Adrenal gland (tissue), 12 donors: ENCODE measurements around the gene PDE10A. TPM values are rescaled to one million over a fixed set of nuclear protein-coding genes. Genes with fewer than 3 reads are reported as not detected.

Experiments used
- DNase-seq, 7 donors: peaks; one replicate each; pipeline ENCODE4 v3.0.0-alpha.2; 2019 to 2020
- H3K27ac ChIP-seq, 5 donors: fragments of 200-600 bp; sonication (generic) in 4 of 5; 1 replicate in 3 of 5; 2 replicates in 2 of 5; pipeline versions ENCODE4 v1.5.1 to v1.8.0; 2016 to 2020; ENCODE audit warnings: mild to moderate bottlenecking in 1 of 5
- H3K27me3 ChIP-seq: fragments of 200-600 bp; 2 replicates; pipeline ENCODE4 v1.8.0; 2021
- H3K36me3 ChIP-seq, 2 donors: fragments of 200-600 bp; replicated peaks in 1 of 2; 1 replicate in 1 of 2; 2 replicates in 1 of 2; pipeline versions ENCODE4 v1.5.1 to v1.8.0; 2018 to 2022
- H3K4me1 ChIP-seq, 2 donors: fragments of 200-600 bp; replicated peaks in 1 of 2; 1 replicate in 1 of 2; 2 replicates in 1 of 2; pipeline versions ENCODE4 v1.5.1 to v1.8.0; 2018 to 2021
- H3K4me3 ChIP-seq, 4 donors: fragments of 200-600 bp; sonication (generic) in 3 of 4; one replicate each; pipeline ENCODE4 v1.5.1; 2016 to 2018
- H3K9me3 ChIP-seq, 3 donors: fragments of 200-600 bp; sonication (generic) in 1 of 3; replicated peaks in 1 of 3; 1 replicate in 2 of 3; 2 replicates in 1 of 3; pipeline versions ENCODE4 v1.5.1 to v1.8.0; 2016 to 2021
- POLR2A ChIP-seq, 2 donors: fragments of 450-650 bp; IDR thresholded peaks; one replicate each; pipeline ENCODE4 v1.6.1; 2017; ENCODE audit warnings: antibody characterized with exemption in 2 of 2, mild to moderate bottlenecking in 2 of 2, moderate library complexity in 1 of 2
- WGBS, 4 donors: extraction: QIAGEN DNeasy Blood & Tissue Kit in 2 of 4; methylation state at CpG; one replicate each; pipeline versions ENCODE4 v1.1.5 to v1.1.7; 2013 to 2017; 5-methylcytosine and 5-hydroxymethylcytosine counted together
- intact Hi-C, 2 donors: fragments of 100-400 bp; cut with DNase I; formaldehyde crosslinking; loops; one replicate each; pipeline versions ENCODE4 v1.14.1 to v1.15.0; 2022 to 2023
- polyA plus RNA-seq, 3 donors: library from polyadenylated mRNA; stranded (reverse); fragments of 200-250 nt in 2 of 3; fragments of 350-450 nt in 1 of 3; fragmentation: Illumina TruSeq in 1 of 3; extraction: RNeasy Lipid Tissue Mini Kit (QIAGEN cat#74804) in 1 of 3; gene quantifications; one replicate each; pipeline ENCODE4 v1.2.3, GENCODE V29; 2013 to 2014
- total RNA-seq, 9 donors: library from RNA; depleted of rRNA in 4 of 9; stranded (reverse); fragments of >200 nt in 4 of 9; fragments of 120-200 nt in 1 of 9; fragmentation: NEBNext Ultra II Directional in 1 of 9; extraction: Animal tissue kit (Norgen Biotek cat#: 25700) in 1 of 9; gene quantifications; one replicate each; pipeline versions ENCODE4 v1.1.0 to v1.2.4, GENCODE V29; 2013 to 2023
- TF ChIP-seq, protein P1 (sequence below), 6 experiments: fragments of 450-650 bp in 4 of 6; fragments of 200-600 bp in 2 of 6; sonication (generic) in 1 of 6; IDR thresholded peaks; 1 replicate in 5 of 6; 2 replicates in 1 of 6; pipeline versions ENCODE4 v1.5.1 to v1.8.0; 2016 to 2021; ENCODE audit warnings: antibody characterized with exemption in 6 of 6, mild to moderate bottlenecking in 2 of 6, moderate library complexity in 1 of 6
- donor health status: healthy with polysubstance abuse.
- donor health status: Bipolar disorder and iron deficiency.
- donor health status: DM: yes; HTN: yes; CAD: no.
- donor health status: DM: no; HTN: no; CAD: no.
- donor health status: DM: no; HTN: no; CAD: no.
- donor health status: DM: yes; HTN: yes; CAD: no.

PDE10A gene
- total and polyA plus RNA-seq, 12 donors, result 4.0 to 199 (median 27.8) TPM

DNA sequence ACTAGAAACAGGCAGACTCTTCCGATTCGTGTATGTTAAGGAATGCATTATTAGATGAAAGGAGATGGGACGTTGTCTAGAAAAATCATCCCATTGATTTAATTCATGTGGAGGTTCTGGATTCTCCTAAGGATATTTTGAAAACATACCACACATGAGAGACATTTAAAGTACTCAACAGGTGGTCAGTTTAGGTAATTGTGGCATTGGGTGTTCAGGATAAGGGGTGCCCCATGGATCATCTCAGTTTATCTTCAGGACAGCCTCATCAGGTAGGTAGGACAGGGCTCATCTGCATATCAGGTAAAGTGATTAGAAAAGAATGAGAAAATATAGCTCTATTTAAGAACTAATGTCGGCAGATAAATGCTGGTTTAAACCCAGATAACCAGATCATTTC, 15.9 kb upstream of the PDE10A start:
- WGBS, 4 donors, result 80 to 89% (median 85%) methylated on average over 4 of the region's 4 CpGs
- TF ChIP-seq, protein P1, sequence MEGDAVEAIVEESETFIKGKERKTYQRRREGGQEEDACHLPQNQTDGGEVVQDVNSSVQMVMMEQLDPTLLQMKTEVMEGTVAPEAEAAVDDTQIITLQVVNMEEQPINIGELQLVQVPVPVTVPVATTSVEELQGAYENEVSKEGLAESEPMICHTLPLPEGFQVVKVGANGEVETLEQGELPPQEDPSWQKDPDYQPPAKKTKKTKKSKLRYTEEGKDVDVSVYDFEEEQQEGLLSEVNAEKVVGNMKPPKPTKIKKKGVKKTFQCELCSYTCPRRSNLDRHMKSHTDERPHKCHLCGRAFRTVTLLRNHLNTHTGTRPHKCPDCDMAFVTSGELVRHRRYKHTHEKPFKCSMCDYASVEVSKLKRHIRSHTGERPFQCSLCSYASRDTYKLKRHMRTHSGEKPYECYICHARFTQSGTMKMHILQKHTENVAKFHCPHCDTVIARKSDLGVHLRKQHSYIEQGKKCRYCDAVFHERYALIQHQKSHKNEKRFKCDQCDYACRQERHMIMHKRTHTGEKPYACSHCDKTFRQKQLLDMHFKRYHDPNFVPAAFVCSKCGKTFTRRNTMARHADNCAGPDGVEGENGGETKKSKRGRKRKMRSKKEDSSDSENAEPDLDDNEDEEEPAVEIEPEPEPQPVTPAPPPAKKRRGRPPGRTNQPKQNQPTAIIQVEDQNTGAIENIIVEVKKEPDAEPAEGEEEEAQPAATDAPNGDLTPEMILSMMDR (IDR thresholded peaks at IDR 0.05), result no peak
- intact Hi-C loops, result no loop called here

DNA sequence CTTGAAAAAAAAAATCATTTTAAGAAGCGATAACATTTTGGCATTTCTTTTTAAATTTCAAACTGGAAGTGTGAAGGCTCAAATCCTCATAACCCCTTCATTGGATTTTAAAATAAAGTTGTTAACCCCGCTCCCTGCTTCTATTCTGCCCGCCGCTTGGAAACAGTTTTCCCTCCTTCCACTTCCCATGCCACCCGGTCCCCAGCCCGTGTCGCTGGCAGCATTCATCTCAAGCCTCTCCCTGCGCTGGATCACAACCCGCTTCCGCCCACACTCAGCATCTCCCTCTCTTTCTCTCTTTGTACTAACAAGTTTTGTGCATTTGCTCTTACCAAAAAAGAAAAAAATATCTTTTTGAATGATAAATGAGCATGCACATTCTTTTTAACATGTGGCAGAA, 15.4 kb upstream of the PDE10A start:
- intact Hi-C loops, result no loop called here
- H3K9me3 ChIP-seq, result no peaks in the 10 kb centered on the region
- no peaks in the 10 kb centered on the region for H3K27me3 ChIP-seq
- 88 to 96% (median 91%) methylated on average over 10 of the region's 10 CpGs for WGBS, 4 donors
- TF ChIP-seq, protein P1 (IDR thresholded peaks at IDR 0.05), result no peak
- no peak for TF ChIP-seq POLR2A (IDR thresholded peaks at IDR 0.05)
- H3K36me3 ChIP-seq, result no peaks in the 10 kb centered on the region
- H3K4me1 ChIP-seq, result no peaks in the 10 kb centered on the region
- no peak overlapping the region for H3K27ac ChIP-seq
- no peak for DNase-seq
- no peak overlapping the region for H3K4me3 ChIP-seq

More for the DNA sequence above, 15.9 kb upstream of the PDE10A start:
- Histone ChIP-seq H3K4me1 (no peaks in the 10 kb centered on the region), H3K27me3 (no peaks in the 10 kb centered on the region), H3K4me3 (no peak overlapping the region), H3K9me3 (no peaks in the 10 kb centered on the region), H3K27ac (no peak overlapping the region), H3K36me3 (no peaks in the 10 kb centered on the region)
- DNase-seq, result no peak

DNA sequence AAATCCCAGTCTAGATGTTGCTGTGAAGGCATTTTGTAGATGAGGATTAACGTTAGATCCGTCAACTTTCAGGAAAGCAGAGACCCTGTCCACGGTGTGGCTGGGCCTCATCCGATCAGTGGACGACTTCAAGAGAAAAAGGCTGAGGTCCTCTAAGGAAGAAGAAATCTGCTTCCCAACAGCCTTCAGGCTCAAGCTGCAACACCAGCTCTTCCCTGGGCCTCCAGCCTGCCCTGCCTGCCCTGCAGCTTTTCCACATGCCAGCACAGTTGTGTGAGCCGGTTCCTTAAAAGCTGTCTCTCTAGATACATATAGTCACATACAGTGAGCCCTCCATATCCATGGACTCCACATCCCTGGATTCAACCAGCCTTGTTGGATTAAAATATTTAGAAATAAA, 14.1 kb upstream of the PDE10A start:
- TF ChIP-seq, protein P1 (IDR thresholded peaks at IDR 0.05), result no peak
- no peak for TF ChIP-seq POLR2A (IDR thresholded peaks at IDR 0.05)

DNA sequence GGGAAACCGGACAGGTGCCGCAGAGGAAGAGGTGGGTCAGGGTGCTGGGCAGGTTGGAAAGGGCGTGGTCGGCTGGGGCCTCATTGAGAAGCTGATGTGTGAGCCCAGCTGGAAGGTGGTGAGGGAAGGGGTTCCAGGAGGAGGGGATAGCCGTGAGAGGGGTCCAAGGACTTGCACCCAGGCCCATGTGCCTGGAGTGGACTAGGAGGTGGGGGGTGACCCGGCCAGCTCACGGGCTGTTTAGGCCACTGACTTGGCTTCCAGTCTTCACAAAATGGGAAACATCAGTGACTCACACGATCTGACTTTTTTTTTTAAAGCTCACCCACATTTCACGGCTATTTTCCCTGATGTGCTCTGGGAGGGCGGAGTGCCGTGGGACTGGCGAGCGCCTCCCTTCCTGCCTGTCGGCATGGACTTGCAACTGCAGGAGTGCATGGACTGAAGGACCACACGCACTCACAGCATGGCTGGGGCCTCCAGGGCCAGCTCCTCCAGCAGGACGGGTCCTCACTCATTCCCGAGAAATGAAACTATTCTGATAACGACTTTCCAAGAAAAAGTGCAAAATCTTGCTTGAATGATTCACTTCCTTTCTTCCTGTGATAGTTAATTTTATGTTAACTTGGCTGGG, 13.5 kb upstream of the PDE10A start:
- H3K27me3 ChIP-seq, result no peaks in the 10 kb centered on the region
- intact Hi-C loops, result no loop called here
- no peak overlapping the region for H3K4me3 ChIP-seq
- no peak for DNase-seq
- no peaks in the 10 kb centered on the region for H3K36me3 ChIP-seq
- H3K9me3 ChIP-seq, result no peaks in the 10 kb centered on the region
- H3K27ac ChIP-seq, result no peak overlapping the region
- 74 to 87% (median 79%) methylated on average over 18 of the region's 18 CpGs for WGBS, 4 donors
- TF ChIP-seq, protein P1 (IDR thresholded peaks at IDR 0.05), result peak in 1 of 6 experiments; percentile 9
- TF ChIP-seq POLR2A (IDR thresholded peaks at IDR 0.05), result no peak
- no peaks in the 10 kb centered on the region for H3K4me1 ChIP-seq

More for the DNA sequence above, 14.1 kb upstream of the PDE10A start:
- Histone ChIP-seq H3K27me3 (no peaks in the 10 kb centered on the region), H3K27ac (no peak overlapping the region), H3K4me3 (no peak overlapping the region), H3K4me1 (no peaks in the 10 kb centered on the region), H3K36me3 (no peaks in the 10 kb centered on the region), H3K9me3 (no peaks in the 10 kb centered on the region)
- intact Hi-C loops, result no loop called here
- WGBS, 4 donors, result 84 to 90% (median 88%) methylated on average over 6 of the region's 6 CpGs
- no peak for DNase-seq
